A549 (cell line): ENCODE results near the gene DPP10.

Experiments
- BHLHE40 ChIP-seq: IDR thresholded peaks from 2 replicates; pipeline ENCODE4 v1.6.1; 2012; ENCODE audit warnings: low read depth, low read length, inconsistent platforms
- CBX2 ChIP-seq: fragments of 200-600 bp; sonication (generic); IDR thresholded peaks from 2 replicates; pipeline ENCODE4 v1.6.1; 2016; ENCODE audit warnings: low read depth, mild to moderate bottlenecking, borderline replicate concordance
- CEBPB ChIP-seq, 2 experiments: fragments of >200 bp in 1 of 2; sonication (Bioruptor Twin) in 1 of 2; formaldehyde crosslinking in 1 of 2; IDR thresholded peaks; 2 replicates each; pipeline ENCODE4 v1.6.1; 2012 to 2016
- CHD4 ChIP-seq: fragments of 200-600 bp; sonication (generic); IDR thresholded peaks from 2 replicates; pipeline ENCODE4 v1.6.1; 2016; ENCODE audit warnings: antibody characterized with exemption, mild to moderate bottlenecking, borderline replicate concordance
- CTCF ChIP-seq: fragments of >200 bp; sonication (Bioruptor Twin); formaldehyde crosslinking; IDR thresholded peaks from 3 replicates; pipeline ENCODE4 v1.5.1; 2016
- ESRRA ChIP-seq: fragments of 150-350 bp; IDR thresholded peaks from 2 replicates; pipeline ENCODE4 v1.6.1; 2014; ENCODE audit warnings: mild to moderate bottlenecking, low read length, borderline replicate concordance
- MAFK ChIP-seq: fragments of 450-650 bp; IDR thresholded peaks from 2 replicates; pipeline ENCODE4 v1.6.1; 2014; ENCODE audit not compliant: partially characterized antibody
- POLR2A ChIP-seq: IDR thresholded peaks from 2 replicates; pipeline ENCODE4 v1.6.1; 2012; ENCODE audit warnings: mild to moderate bottlenecking, low read length
- POLR2AphosphoS2 ChIP-seq: conservative IDR thresholded peaks from 2 replicates; pipeline ENCODE4 v1.6.1; 2012; ENCODE audit warnings: low read length, improper control_type of control experiment, inconsistent platforms
- REST ChIP-seq: fragments of 200-600 bp; sonication (generic); IDR thresholded peaks from 2 replicates; pipeline ENCODE4 v1.6.1; 2016; ENCODE audit warnings: antibody characterized with exemption, mild to moderate bottlenecking, moderate library complexity
- RFX5 ChIP-seq: fragments of 450-650 bp; IDR thresholded peaks from 2 replicates; pipeline ENCODE4 v1.7.1; 2014; ENCODE audit warnings: antibody characterized with exemption, mild to moderate bottlenecking, moderate library complexity
- SMC3 ChIP-seq: fragments of >200 bp; sonication (Bioruptor Twin); formaldehyde crosslinking; IDR thresholded peaks from 3 replicates; pipeline ENCODE4 v1.6.1; 2018; ENCODE audit warnings: inconsistent platforms
- SREBF2 ChIP-seq: fragments of 450-650 bp; IDR thresholded peaks from 2 replicates; pipeline ENCODE4 v1.6.1; 2014; ENCODE audit warnings: mild to moderate bottlenecking, moderate library complexity
- ZFP36 ChIP-seq: fragments of 450-650 bp; IDR thresholded peaks from 2 replicates; pipeline ENCODE4 v1.6.1; 2014; ENCODE audit warnings: borderline replicate concordance; ENCODE audit not compliant: partially characterized antibody

DNA sequence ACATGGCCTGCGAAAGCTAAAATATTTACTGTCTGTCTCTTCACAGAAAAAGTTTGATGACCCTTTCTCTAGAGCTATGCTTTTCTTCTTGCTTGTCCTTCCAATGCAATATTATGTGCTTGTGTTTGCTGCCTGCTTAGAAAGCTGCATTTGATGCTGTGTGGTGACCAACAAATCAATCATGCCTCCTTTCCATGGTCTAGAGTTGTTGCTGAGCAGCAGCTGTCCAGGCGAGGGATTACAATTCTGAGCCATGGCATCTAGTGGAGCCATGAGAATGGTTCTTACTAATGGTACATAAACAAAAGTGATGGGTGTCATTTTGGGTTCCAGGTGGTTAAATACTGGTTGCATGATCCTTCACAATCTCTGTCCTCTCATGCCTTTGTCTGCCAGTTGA, 1142.1 kb downstream of the DPP10 start:
- no peak for TF ChIP-seq CBX2
- TF ChIP-seq CHD4 = no peak
- TF ChIP-seq SMC3 = no peak
- TF ChIP-seq BHLHE40 = no peak
- TF ChIP-seq CEBPB (IDR thresholded peaks at IDR 0.05) = no peak
- TF ChIP-seq CTCF = no peak
- no peak for TF ChIP-seq POLR2A
- TF ChIP-seq RFX5 = no peak
- no peak for TF ChIP-seq ESRRA
- TF ChIP-seq SREBF2 = no peak
- TF ChIP-seq MAFK = no peak
- TF ChIP-seq ZFP36 = no peak
- no peak for TF ChIP-seq REST
- no peak for TF ChIP-seq POLR2AphosphoS2
